Loucy (cell line): ENCODE results near the gene KLHL40.

ENCODE experiments used
- CTCF ChIP-seq: fragments of 200-600 bp; sonication (generic); conservative IDR thresholded peaks from 2 replicates; pipeline ENCODE4 v1.5.1; 2014; ENCODE audit warnings: mild to moderate bottlenecking, antibody characterized with exemption, low read length
- EZH2phosphoT487 ChIP-seq: fragments of 200-600 bp; IDR thresholded peaks from 2 replicates; pipeline ENCODE4 v1.6.1; 2018; ENCODE audit warnings: antibody characterized with exemption, mild to moderate bottlenecking, moderate library complexity, borderline replicate concordance

- TF ChIP-seq CTCF (no peak), EZH2phosphoT487 (no peak)
Measured at GRCh38 chr3:42668413-42668760, 16.9 kb upstream of the KLHL40 start.
